ENCODE measurements around the gene JDP2.
"Not testable (repeated sequence)": the region's sequence is repeated elsewhere in the genome, so short reads cannot be mapped to it uniquely, and the experiment has no call there.

JDP2 gene

GRCh38 chr14:75456069-75456996, 28.5 kb downstream of the JDP2 start:
- DNase-seq (ENCODE audit: low spot score), result no peak

GRCh38 chr14:75456997-75457335, 29.1 kb downstream of the JDP2 start:
- no peak for DNase-seq (ENCODE audit: low spot score)

- no peak for DNase-seq (ENCODE audit: low spot score)
Observed at GRCh38 chr14:75457648-75458165, 29.9 kb downstream of the JDP2 start.

GRCh38 chr14:75458305-75458704, 30.5 kb downstream of the JDP2 start:
- no peak for DNase-seq (ENCODE audit: low spot score)

GRCh38 chr14:75459099-75459741, 31.4 kb downstream of the JDP2 start:
- DNase-seq (ENCODE audit: low spot score), result no peak

- DNase-seq (ENCODE audit: low spot score), result no peak
Observed at GRCh38 chr14:75459791-75460190, 32.0 kb downstream of the JDP2 start.

GRCh38 chr14:75460394-75460793, 32.6 kb downstream of the JDP2 start:
- no peak for DNase-seq (ENCODE audit: low spot score)

GRCh38 chr14:75461303-75461702, 33.5 kb downstream of the JDP2 start:
- no peak for DNase-seq (ENCODE audit: low spot score)

GRCh38 chr14:75461755-75462349, 34.0 kb downstream of the JDP2 start:
- DNase-seq (ENCODE audit: low spot score), result no peak

GRCh38 chr14:75464626-75465025, 36.8 kb downstream of the JDP2 start:
- DNase-seq (ENCODE audit: low spot score), result no peak

- DNase-seq (ENCODE audit: low spot score), result no peak
Observed at GRCh38 chr14:75467763-75468162, 39.9 kb downstream of the JDP2 start.

GRCh38 chr14:75469164-75469563, 41.3 kb downstream of the JDP2 start:
- DNase-seq (ENCODE audit: low spot score), result no peak

GRCh38 chr14:75469606-75470237, 41.9 kb downstream of the JDP2 start:
- DNase-seq (ENCODE audit: low spot score), result no peak

GRCh38 chr14:75470238-75470797, 42.5 kb downstream of the JDP2 start:
- no peak for DNase-seq (ENCODE audit: low spot score)

- no peak for DNase-seq (ENCODE audit: low spot score)
Observed at GRCh38 chr14:75471059-75471458, 43.2 kb downstream of the JDP2 start.

- DNase-seq (ENCODE audit: low spot score), result not testable (repeated sequence)
Observed at GRCh38 chr14:75474127-75474526, 46.3 kb downstream of the JDP2 start.

GRCh38 chr14:75476274-75476995, 48.6 kb downstream of the JDP2 start:
- DNase-seq (ENCODE audit: low spot score), result no peak

GRCh38 chr14:75477881-75478280, 50.1 kb downstream of the JDP2 start:
- no peak for DNase-seq (ENCODE audit: low spot score)

GRCh38 chr14:75479770-75480600, 52.2 kb downstream of the JDP2 start:
- no peak for DNase-seq (ENCODE audit: low spot score)

GRCh38 chr14:75482366-75482765, 54.5 kb downstream of the JDP2 start:
- no peak for DNase-seq (ENCODE audit: low spot score)

Measured in D341Med (cell line).